Activated CD8-positive, alpha-beta memory T cell treated with anti-CD3 and anti-CD28 coated beads, Interleukin-2, amount 50 U/mL, for 1 hour (primary cell): ENCODE results near the gene UBE2D4.
"Not testable (repeated sequence)": the region's sequence is repeated elsewhere in the genome, so short reads cannot be mapped to it uniquely, and the experiment has no call there.

Source experiments
- DNase-seq: peaks from one replicate; pipeline ENCODE4 v3.0.0-alpha.2; 2020; ENCODE audit errors: extremely low read depth

UBE2D4 gene

GRCh38 chr7:43966392-43966791 lies 40.2 kb downstream of the UBE2D4 start:
- not testable (repeated sequence) for DNase-seq

GRCh38 chr7:43968172-43969040 lies 42.2 kb downstream of the UBE2D4 start:
- not testable (repeated sequence) for DNase-seq

GRCh38 chr7:43969586-43969985 lies 43.4 kb downstream of the UBE2D4 start:
- not testable (repeated sequence) for DNase-seq

GRCh38 chr7:43970698-43971097 lies 44.5 kb downstream of the UBE2D4 start:
- DNase-seq = not testable (repeated sequence)

- not testable (repeated sequence) for DNase-seq
These were observed 47.9 kb downstream of the UBE2D4 start for GRCh38 chr7:43974033-43974573.

GRCh38 chr7:43974725-43975482 lies 48.7 kb downstream of the UBE2D4 start:
- not testable (repeated sequence) for DNase-seq

- DNase-seq = no peak
These were observed 51.3 kb downstream of the UBE2D4 start for GRCh38 chr7:43977525-43977924.

- not testable (repeated sequence) for DNase-seq
These were observed 51.9 kb downstream of the UBE2D4 start for GRCh38 chr7:43978102-43978501.

GRCh38 chr7:43982848-43983247 lies 56.6 kb downstream of the UBE2D4 start:
- not testable (repeated sequence) for DNase-seq

- not testable (repeated sequence) for DNase-seq
These were observed 57.5 kb downstream of the UBE2D4 start for GRCh38 chr7:43983736-43984135.

GRCh38 chr7:43985904-43986864 lies 59.9 kb downstream of the UBE2D4 start:
- DNase-seq = peak; percentile 27

- not testable (repeated sequence) for DNase-seq
These were observed 61.2 kb downstream of the UBE2D4 start for GRCh38 chr7:43987476-43987875.

GRCh38 chr7:43990011-43990585 lies 63.9 kb downstream of the UBE2D4 start:
- not testable (repeated sequence) for DNase-seq

- DNase-seq = not testable (repeated sequence)
These were observed 64.6 kb downstream of the UBE2D4 start for GRCh38 chr7:43990829-43991228.

- not testable (repeated sequence) for DNase-seq
These were observed 66.7 kb downstream of the UBE2D4 start for GRCh38 chr7:43992896-43993295.

GRCh38 chr7:43994681-43995080 lies 68.4 kb downstream of the UBE2D4 start:
- DNase-seq = not testable (repeated sequence)

- DNase-seq = not testable (repeated sequence)
These were observed 71.3 kb downstream of the UBE2D4 start, which contains the start of gene SPDYE1 for GRCh38 chr7:43997532-43997931. Gene SPDYE1 (plus strand): TSS chr7:43997897. CDS start chr7:43999950, 2,053 bp downstream.
